OCI-LY1 (cell line): ENCODE results near the gene CNTNAP2.

ENCODE experiments used
- CTCF ChIP-seq: fragments of 200-600 bp; sonication (generic), shearing (Covaris generic); IDR thresholded peaks from 2 replicates; pipeline ENCODE4 v1.5.1; 2017; ENCODE audit warnings: mild to moderate bottlenecking, antibody characterized with exemption, low read length, moderate library complexity, mixed read lengths
- EZH2 ChIP-seq: fragments of 200-600 bp; sonication (generic), shearing (Covaris generic); IDR thresholded peaks from 2 replicates; pipeline ENCODE4 v1.8.0; 2017; ENCODE audit warnings: borderline replicate concordance, mixed run types, mild to moderate bottlenecking, antibody characterized with exemption, low read length, moderate library complexity, mixed read lengths

- TF ChIP-seq CTCF (no peak), EZH2 (no peak)
Measured at GRCh38 chr7:147173883-147174282, 1057.3 kb downstream of the CNTNAP2 start.
